CD4-positive, alpha-beta memory T cell (primary cell): ENCODE results near the gene RNF157. TPM values are rescaled to one million over a fixed set of nuclear protein-coding genes. Genes with fewer than 3 reads are reported as not detected.

ENCODE experiments used
- CTCF ChIA-PET: fragments of 350-600 bp; sonication (Branson Sonifier 250); formaldehyde crosslinking; loops from one replicate; lab custom pipeline; 2021; ENCODE audit warnings: inconsistent platforms; ENCODE audit not compliant: partially characterized antibody; lab: Charles Lee
- POLR2A ChIA-PET: fragments of 350-600 bp; sonication (Branson Sonifier 250); formaldehyde crosslinking; loops from one replicate; lab custom pipeline; 2021; ENCODE audit not compliant: partially characterized antibody; lab: Charles Lee
- DNase-seq, 5 donors: peaks; one replicate each; pipeline versions ENCODE4 v3.0.0 to v3.0.0-alpha.2; 2020 to 2022; ENCODE audit warnings: mixed read lengths in 1 of 5
- H3K27ac ChIP-seq: one replicate; pipeline ENCODE4 v1.7.0; 2013; ENCODE audit warnings: low read depth, low read length
- H3K27me3 ChIP-seq: 2 replicates; pipeline ENCODE4 v1.7.0; 2013; ENCODE audit warnings: mild to moderate bottlenecking, low read length, moderate library complexity; ENCODE audit not compliant: insufficient read depth
- H3K36me3 ChIP-seq: 2 replicates; pipeline ENCODE4 v1.7.0; 2013; ENCODE audit warnings: mild to moderate bottlenecking, low read length, moderate library complexity; ENCODE audit not compliant: insufficient read depth
- H3K4me1 ChIP-seq: 2 replicates; pipeline ENCODE4 v1.7.0; 2013; ENCODE audit warnings: mild to moderate bottlenecking, low read length, moderate library complexity; ENCODE audit not compliant: insufficient read depth
- H3K4me3 ChIP-seq, 2 donors: one replicate each; pipeline ENCODE4 v1.7.0; 2013; ENCODE audit warnings: low read length in 2 of 2, mild to moderate bottlenecking in 1 of 2
- H3K9me3 ChIP-seq, 2 donors: one replicate each; pipeline ENCODE4 v1.7.0; 2013; ENCODE audit warnings: low read length in 2 of 2, control low read depth in 1 of 2; ENCODE audit not compliant: control insufficient read depth in 1 of 2
- H3K27ac Mint-ChIP-seq, 7 donors: one replicate each; pipeline ENCODE4 v1.8.0; 2020 to 2021; ENCODE audit warnings: mixed read lengths in 7 of 7, mild to moderate bottlenecking in 6 of 7, inconsistent platforms in 3 of 7, moderate library complexity in 3 of 7
- H3K27me3 Mint-ChIP-seq, 2 donors: one replicate each; pipeline ENCODE4 v1.8.0; 2020 to 2021; ENCODE audit warnings: mixed read lengths in 2 of 2
- H3K36me3 Mint-ChIP-seq, 2 donors: one replicate each; pipeline ENCODE4 v1.8.0; 2020 to 2021; ENCODE audit warnings: mixed read lengths in 2 of 2, inconsistent platforms in 1 of 2, mild to moderate bottlenecking in 1 of 2
- H3K4me1 Mint-ChIP-seq, 4 donors: one replicate each; pipeline ENCODE4 v1.8.0; 2020 to 2021; ENCODE audit warnings: mixed read lengths in 4 of 4, mild to moderate bottlenecking in 1 of 4
- H3K4me3 Mint-ChIP-seq, 8 donors: one replicate each; pipeline ENCODE4 v1.8.0; 2020 to 2021; ENCODE audit warnings: mixed read lengths in 8 of 8, mild to moderate bottlenecking in 7 of 8, moderate library complexity in 6 of 8, inconsistent platforms in 3 of 8
- H3K9me3 Mint-ChIP-seq, 8 donors: one replicate each; pipeline ENCODE4 v1.8.0; 2020 to 2021; ENCODE audit warnings: mixed read lengths in 8 of 8, mild to moderate bottlenecking in 5 of 8, inconsistent platforms in 3 of 8, moderate library complexity in 1 of 8
- intact Hi-C: fragments of 100-400 bp; cut with micrococcal nuclease; formaldehyde crosslinking; loops from one replicate; pipeline ENCODE4 v1.15.1; 2023
- polyA plus RNA-seq, 2 donors: library from polyadenylated mRNA; unstranded; fragments of 300-500 nt; fragmentation: Illumina TruSeq; gene quantifications; one replicate each; pipeline ENCODE4 v1.2.3, GENCODE V29; 2021
- total RNA-seq, 2 experiments: library from RNA; stranded (reverse); gene quantifications; one replicate each; pipeline ENCODE4 v1.2.3, GENCODE V29; 2021

The RNF157 gene
- total and polyA plus RNA-seq, 4 experiments from 2014 or later, result 4.0 to 22.5 (median 20.0) TPM

DNA sequence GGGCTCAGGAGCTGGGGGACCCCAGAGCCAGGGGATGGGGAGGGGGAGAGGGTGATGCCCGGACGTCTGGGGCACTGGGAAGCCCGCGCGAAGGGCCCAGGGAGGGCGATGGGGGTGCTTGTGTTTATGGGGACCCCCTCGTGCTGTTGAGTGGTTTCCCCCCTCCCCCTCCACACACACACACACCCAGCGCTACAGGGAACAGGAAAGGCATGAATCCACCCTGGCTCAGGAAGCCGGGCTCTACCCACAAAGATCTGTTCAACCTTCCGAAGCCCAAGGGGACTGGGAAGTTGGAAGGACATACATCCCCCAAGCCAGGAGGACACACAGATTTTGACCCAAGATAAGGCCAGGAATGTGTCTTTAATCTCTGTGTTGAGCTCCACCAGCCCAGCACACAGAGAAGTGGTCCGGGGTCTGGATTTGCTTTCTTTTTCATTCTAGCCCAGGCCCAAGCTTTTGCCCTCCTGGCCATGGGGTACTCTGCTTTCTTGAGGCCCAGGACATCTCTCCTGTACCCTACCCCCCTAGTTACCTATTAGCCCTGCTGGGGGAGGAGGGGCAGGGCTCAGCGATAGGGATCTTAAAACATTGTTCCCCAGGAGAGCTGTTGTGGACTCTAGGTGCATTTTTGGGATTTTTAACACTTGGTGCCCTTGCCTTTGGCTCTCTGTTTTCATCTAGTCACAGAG lies 26.1 kb upstream of the RNF157 start:
- H3K27me3 Mint-ChIP-seq, result no peaks in the 10 kb centered on the region
- Histone ChIP-seq H3K27ac (peak overlapping the region; percentile 82), H3K4me1 (peaks cover 65% of the 10 kb centered on the region), H3K9me3 (no peaks in the 10 kb centered on the region), H3K4me3 (peak overlapping the region; percentile 94 to 100), H3K36me3 (peaks cover 24% of the 10 kb centered on the region), H3K27me3 (no peaks in the 10 kb centered on the region)
- DNase-seq, result peak in 1 of 5 donors; percentile 57
- peaks cover 13 to 39% of the 10 kb centered on the region in 2 donors for H3K36me3 Mint-ChIP-seq
- ChIA-PET CTCF (interaction anchor here (0.8 to 6.3 kb wide), 10 partner anchors 10 to 145 kb away, joined by 3 to 47 read pairs (median 5); no protein-coding TSS in a partner anchor), POLR2A (interaction anchor here (0.6 to 18.5 kb wide), 18 partner anchors 8 to 489 kb away, joined by 3 to 620 read pairs (median 14); partner anchors contain the start of genes EXOC7, FOXJ1 and RNF157)
- H3K9me3 Mint-ChIP-seq, result no peaks in the 10 kb centered on the region
- H3K4me1 Mint-ChIP-seq, result peaks cover 34 to 77% (median 56%) of the 10 kb centered on the region in 4 donors
- intact Hi-C loops, result loop anchor here (5.0 to 10.0 kb wide), 2 partner anchors 34 to 362 kb away; partner anchors contain the start of gene MRPL38
- peak overlapping the region; percentile 89 to 95 (median 92) for H3K4me3 Mint-ChIP-seq
- peak overlapping the region; percentile 90 to 98 (median 94) for H3K27ac Mint-ChIP-seq

DNA sequence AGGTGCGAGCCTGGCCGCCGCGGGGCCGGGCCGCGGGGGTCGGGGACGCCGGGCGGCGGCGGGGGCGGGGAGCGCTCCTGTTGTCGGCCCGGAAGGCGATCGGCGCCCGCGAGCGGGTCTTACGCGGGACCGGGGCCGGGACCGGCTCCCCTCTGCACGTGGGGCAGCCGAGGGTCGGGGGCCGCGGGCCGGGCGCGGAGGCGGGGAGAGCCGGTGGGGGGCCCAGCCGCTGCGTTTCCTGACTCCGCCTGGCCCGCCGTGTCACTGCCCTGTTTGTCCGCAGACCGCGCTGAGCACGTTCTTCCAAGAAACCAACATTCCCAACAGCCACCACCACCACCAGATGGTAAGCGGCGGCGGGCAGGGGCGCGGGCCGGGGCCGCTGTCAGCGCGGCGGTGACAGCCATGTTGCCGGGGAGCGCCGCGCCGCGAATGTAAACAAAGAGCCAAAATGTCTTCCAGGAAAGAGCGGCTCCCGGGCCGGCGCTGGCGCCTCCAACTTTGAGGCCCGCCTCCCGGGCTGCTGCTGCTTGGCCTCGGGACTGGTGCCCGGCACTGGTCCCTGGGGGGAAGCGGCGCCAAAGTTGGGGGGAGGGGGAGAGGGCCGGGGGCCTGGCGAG lies 25.4 kb upstream of the RNF157 start:
- Mint-ChIP-seq H3K9me3 (no peaks in the 10 kb centered on the region), H3K27ac (peak overlapping the region; percentile 86 to 98 (median 94)), H3K4me3 (peak overlapping the region; percentile 89 to 95 (median 92)), H3K36me3 (peaks cover 13 to 39% of the 10 kb centered on the region in 2 donors), H3K4me1 (peaks cover 34 to 70% (median 54%) of the 10 kb centered on the region in 4 donors), H3K27me3 (no peaks in the 10 kb centered on the region)
- peak; percentile 68 to 76 (median 70) for DNase-seq
- ChIA-PET POLR2A (interaction anchor here (0.6 to 18.5 kb wide), 23 partner anchors 8 to 422 kb away, joined by 3 to 620 read pairs (median 7); partner anchors contain the start of genes EXOC7, FOXJ1, PRPSAP1 and RNF157), CTCF (interaction anchor here (1.2 to 6.3 kb wide), 11 partner anchors 13 to 140 kb away, joined by 3 to 47 read pairs (median 14); no protein-coding TSS in a partner anchor)
- no peaks in the 10 kb centered on the region for H3K27me3 ChIP-seq
- intact Hi-C loops, result loop anchor here (2.0 to 10.0 kb wide), 3 partner anchors 33 to 361 kb away; partner anchors contain the start of gene MRPL38
- H3K27ac ChIP-seq, result peak overlapping the region; percentile 82
- no peaks in the 10 kb centered on the region for H3K9me3 ChIP-seq
- H3K4me3 ChIP-seq, result peak overlapping the region; percentile 94 to 100
- peaks cover 59% of the 10 kb centered on the region for H3K4me1 ChIP-seq
- H3K36me3 ChIP-seq, result peaks cover 21% of the 10 kb centered on the region

DNA sequence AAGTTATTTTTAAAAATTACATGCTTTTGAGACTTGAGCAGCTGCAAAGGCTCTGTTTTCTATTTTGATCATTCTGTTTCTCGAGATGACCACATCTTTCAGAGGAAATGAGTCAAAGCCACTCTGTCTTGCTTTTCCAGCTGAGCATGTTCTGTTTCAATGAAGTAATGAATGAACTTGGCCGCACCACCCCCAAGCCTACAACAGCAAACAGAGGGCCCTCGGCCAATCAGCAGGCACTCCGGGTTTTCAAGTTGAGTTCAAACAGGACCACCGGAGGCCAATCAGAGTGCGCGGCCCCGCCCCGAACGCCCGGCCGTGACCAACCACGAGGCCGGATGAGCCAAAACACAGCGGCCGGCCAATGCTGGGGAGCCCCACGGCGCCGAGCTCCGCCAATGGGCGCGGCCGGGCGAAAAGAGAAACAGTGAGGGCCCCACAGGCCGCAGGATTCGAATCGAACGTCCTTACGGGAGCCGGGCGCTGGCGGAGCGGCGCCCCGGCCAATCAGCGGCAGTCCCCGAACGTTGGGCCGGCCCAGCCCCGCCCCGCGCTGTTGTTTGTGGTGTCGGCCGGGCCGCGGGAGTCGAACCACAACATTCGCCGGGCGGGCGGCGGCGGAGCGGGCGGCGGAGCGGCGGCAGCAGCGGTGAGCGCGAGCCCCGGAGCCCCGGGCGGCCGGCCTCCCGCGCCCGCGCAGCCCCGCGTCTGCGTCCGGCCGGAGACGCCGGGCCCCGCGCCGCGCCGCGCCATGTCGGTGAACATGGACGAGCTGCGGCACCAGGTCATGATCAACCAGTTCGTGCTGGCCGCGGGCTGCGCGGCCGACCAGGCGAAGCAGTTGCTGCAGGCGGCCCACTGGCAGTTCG lies 24.7 kb upstream of the RNF157 start, which contains the start of gene UBALD2:
Gene UBALD2 (plus strand): TSS at position 594 of the 869 bp plus-strand sequence. CDS start 158 bp downstream, at position 752.
- peaks cover 13 to 37% of the 10 kb centered on the region in 2 donors for H3K36me3 Mint-ChIP-seq
- peak; percentile 99 for DNase-seq
- peaks cover 33 to 69% (median 52%) of the 10 kb centered on the region in 4 donors for H3K4me1 Mint-ChIP-seq
- peak within 1 kb of the TSS; percentile 93 to 98 (median 96) for H3K27ac Mint-ChIP-seq
- intact Hi-C loops, result loop anchor here (1.0 to 10.0 kb wide), 4 partner anchors 19 to 360 kb away; partner anchors contain the start of gene MRPL38
- no peaks in the 10 kb centered on the region for H3K27me3 ChIP-seq
- H3K27ac ChIP-seq, result peak within 1 kb of the TSS; percentile 82
- no peaks in the 10 kb centered on the region for H3K27me3 Mint-ChIP-seq
- peak within 1 kb of the TSS; percentile 94 to 100 for H3K4me3 ChIP-seq
- H3K4me3 Mint-ChIP-seq, result peak within 1 kb of the TSS; percentile 89 to 95 (median 92)
- no peaks in the 10 kb centered on the region for H3K9me3 ChIP-seq
- peaks cover 19% of the 10 kb centered on the region for H3K36me3 ChIP-seq
- H3K4me1 ChIP-seq, result peaks cover 57% of the 10 kb centered on the region
- ChIA-PET POLR2A (interaction anchor here (0.6 to 18.5 kb wide), 28 partner anchors 9 to 421 kb away, joined by 3 to 620 read pairs (median 6); partner anchors contain the start of genes EXOC7, FOXJ1, PRPSAP1 and RNF157), CTCF (interaction anchor here (0.7 to 3.7 kb wide), 12 partner anchors 9 to 142 kb away, joined by 3 to 27 read pairs (median 6); no protein-coding TSS in a partner anchor)
- no peaks in the 10 kb centered on the region for H3K9me3 Mint-ChIP-seq

DNA sequence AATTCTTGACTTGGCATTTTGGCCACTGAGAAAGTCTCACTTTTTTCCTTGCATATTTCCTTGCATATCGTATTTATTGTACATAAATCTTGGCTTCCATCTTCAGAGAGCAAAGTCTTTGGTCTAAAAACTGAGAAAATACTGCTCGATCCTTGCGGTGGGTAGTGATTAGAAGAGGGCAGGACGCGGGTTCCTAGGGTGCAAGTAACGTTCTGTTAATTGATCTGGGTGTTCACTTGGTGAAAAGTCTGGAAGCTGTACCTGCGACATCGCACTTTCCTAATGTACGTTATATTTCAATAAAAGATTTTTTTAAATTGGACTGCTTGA lies 24.1 kb upstream of the RNF157 start:
- peak in 1 of 5 donors; percentile 42 for DNase-seq

DNA sequence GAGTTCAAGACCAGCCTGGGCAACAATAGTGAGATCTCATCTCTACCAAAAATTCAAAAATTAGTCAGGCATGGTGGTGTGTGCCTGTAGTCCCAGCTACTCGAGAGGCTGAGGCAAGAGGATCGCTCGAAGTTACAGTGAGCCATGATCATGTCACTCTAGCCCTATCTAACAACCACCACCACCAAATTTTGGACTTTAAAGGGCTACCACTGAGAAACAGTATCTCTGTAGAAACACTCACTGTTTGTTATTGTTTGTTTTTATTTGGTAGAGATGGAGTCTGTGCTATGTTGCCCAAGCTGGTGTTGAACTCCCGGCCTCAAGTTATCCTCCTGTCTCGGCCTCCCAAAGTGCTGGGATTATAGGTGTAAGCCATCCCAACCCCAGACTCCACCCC lies 23.6 kb upstream of the RNF157 start:
- Histone ChIP-seq H3K27ac (peak overlapping the region; percentile 82), H3K36me3 (peaks cover 11% of the 10 kb centered on the region), H3K4me1 (peaks cover 46% of the 10 kb centered on the region), H3K4me3 (peak overlapping the region in 1 of 2 donors; percentile 9), H3K9me3 (no peaks in the 10 kb centered on the region), H3K27me3 (no peaks in the 10 kb centered on the region)
- Mint-ChIP-seq H3K27ac (peak overlapping the region; percentile 87 to 96 (median 90)), H3K4me1 (peaks cover 29 to 58% (median 43%) of the 10 kb centered on the region in 4 donors), H3K4me3 (peak overlapping the region in 4 of 8 donors; percentile 20 to 80 (median 36)), H3K9me3 (no peaks in the 10 kb centered on the region), H3K27me3 (no peaks in the 10 kb centered on the region), H3K36me3 (peaks cover 10 to 26% of the 10 kb centered on the region in 2 donors)
- DNase-seq, result peak in 1 of 5 donors; percentile 33
- intact Hi-C loops, result loop anchor here (1.0 to 10.0 kb wide), 3 partner anchors 18 to 359 kb away; partner anchors contain the start of gene MRPL38
- POLR2A ChIA-PET, result interaction anchor here (1.0 to 18.5 kb wide), 12 partner anchors 8 to 160 kb away, joined by 3 to 620 read pairs (median 38); partner anchors contain the start of genes EXOC7, FOXJ1 and RNF157
- CTCF ChIA-PET, result interaction anchor here (0.6 to 3.7 kb wide), 11 partner anchors 11 to 140 kb away, joined by 3 to 27 read pairs (median 6); no protein-coding TSS in a partner anchor

More for the DNA sequence above, 24.1 kb upstream of the RNF157 start:
- ChIA-PET CTCF (interaction anchor here (0.6 to 3.7 kb wide), 13 partner anchors 8 to 141 kb away, joined by 3 to 27 read pairs (median 6); no protein-coding TSS in a partner anchor), POLR2A (interaction anchor here (0.7 to 18.5 kb wide), 25 partner anchors 10 to 420 kb away, joined by 3 to 620 read pairs (median 7); partner anchors contain the start of genes EXOC7, FOXJ1, PRPSAP1 and RNF157)
- Histone ChIP-seq H3K4me3 (peak overlapping the region; percentile 9 to 20), H3K4me1 (peaks cover 51% of the 10 kb centered on the region), H3K36me3 (peaks cover 14% of the 10 kb centered on the region), H3K27ac (peak overlapping the region; percentile 82), H3K27me3 (no peaks in the 10 kb centered on the region), H3K9me3 (no peaks in the 10 kb centered on the region)
- Mint-ChIP-seq H3K27me3 (no peaks in the 10 kb centered on the region), H3K36me3 (peaks cover 12 to 31% of the 10 kb centered on the region in 2 donors), H3K4me1 (peaks cover 31 to 63% (median 47%) of the 10 kb centered on the region in 4 donors), H3K4me3 (peak overlapping the region; percentile 48 to 84 (median 81)), H3K9me3 (no peaks in the 10 kb centered on the region), H3K27ac (peak overlapping the region; percentile 87 to 96 (median 90))
- intact Hi-C loops, result loop anchor here (1.0 to 10.0 kb wide), 3 partner anchors 18 to 360 kb away; partner anchors contain the start of gene MRPL38
